Stomach (tissue), 9 donors: ENCODE data around the gene ANKRD11. TPM values are rescaled to one million over a fixed set of nuclear protein-coding genes. Genes with fewer than 3 reads are reported as not detected.

Experiments
- DNase-seq, 2 donors: peaks; one replicate each; pipeline versions ENCODE4 v3.0.0 to v3.0.0-alpha.2; 2013 to 2019
- H3K27ac ChIP-seq, 5 donors: fragments of 200-600 bp in 4 of 5; sonication (generic) in 4 of 5; one replicate each; pipeline ENCODE4 v1.5.1; 2013 to 2019; ENCODE audit warnings: mild to moderate bottlenecking in 1 of 5, moderate library complexity in 1 of 5
- H3K27me3 ChIP-seq, 3 donors: fragments of 200-600 bp; sonication (generic); one replicate each; pipeline ENCODE4 v1.5.1; 2017 to 2019; ENCODE audit warnings: mixed run types in 1 of 3
- H3K36me3 ChIP-seq, 4 donors: fragments of 200-600 bp; sonication (generic); 1 replicate in 3 of 4; 2 replicates in 1 of 4; pipeline ENCODE4 v1.5.1; 2016 to 2019
- H3K4me1 ChIP-seq, 4 donors: fragments of 200-600 bp; sonication (generic); one replicate each; pipeline ENCODE4 v1.5.1; 2016 to 2019
- H3K4me3 ChIP-seq, 4 donors: fragments of 200-600 bp; sonication (generic) in 3 of 4; one replicate each; pipeline ENCODE4 v1.5.1; 2016 to 2019; ENCODE audit warnings: mild to moderate bottlenecking in 1 of 4
- H3K9me3 ChIP-seq, 4 donors: fragments of 200-600 bp; sonication (generic); one replicate each; pipeline ENCODE4 v1.5.1; 2016 to 2019
- EP300 ChIP-seq: sonication (generic); formaldehyde crosslinking; IDR thresholded peaks from one replicate; pipeline ENCODE4 v1.6.1; 2017; ENCODE audit warnings: antibody characterized with exemption
- POLR2A ChIP-seq, 4 donors: fragments of 450-650 bp; IDR thresholded peaks; one replicate each; pipeline ENCODE4 v1.6.1; 2016; ENCODE audit warnings: antibody characterized with exemption in 4 of 4, control low read depth in 2 of 4, mild to moderate bottlenecking in 1 of 4, moderate library complexity in 1 of 4
- POLR2AphosphoS5 ChIP-seq, 3 donors: sonication (generic); formaldehyde crosslinking; IDR thresholded peaks; one replicate each; pipeline ENCODE4 v1.6.1; 2016; ENCODE audit warnings: antibody characterized with exemption in 3 of 3
- WGBS, 5 donors: extraction: QIAGEN DNeasy Blood & Tissue Kit in 3 of 5; methylation state at CpG; one replicate each; pipeline versions ENCODE4 v1.1.5 to v1.1.7; 2013 to 2018; 5-methylcytosine and 5-hydroxymethylcytosine counted together
- intact Hi-C: fragments of 100-400 bp; cut with DNase I; formaldehyde crosslinking; loops from one replicate; pipeline ENCODE4 v1.15.1; 2023; ENCODE audit warnings: low total_unique reads
- polyA plus RNA-seq, 3 donors: library from polyadenylated mRNA; stranded (reverse); fragments of 200-250 nt; gene quantifications; one replicate each; pipeline ENCODE4 v1.2.3, GENCODE V29; 2013
- total RNA-seq, 5 donors: library from RNA; depleted of rRNA; stranded (reverse); fragments of >200 nt; gene quantifications; one replicate each; pipeline versions ENCODE4 v1.1.0 to v1.2.3, GENCODE V29; 2014 to 2016
- TF ChIP-seq, protein P1 (sequence below), 7 experiments: fragments of 450-650 bp in 4 of 7; fragments of 200-600 bp in 3 of 7; sonication (generic) in 3 of 7; IDR thresholded peaks; one replicate each; pipeline ENCODE4 v1.5.1; 2016 to 2019; ENCODE audit warnings: antibody characterized with exemption in 7 of 7, control low read depth in 2 of 7, mild to moderate bottlenecking in 1 of 7
- donor health status: healthy with polysubstance abuse.
- donor health status: Bipolar disorder and iron deficiency.
- donor health status: healthy.

Gene ANKRD11
- total and polyA plus RNA-seq, 8 donors: 25.4 to 350 (median 88.7) TPM

DNA sequence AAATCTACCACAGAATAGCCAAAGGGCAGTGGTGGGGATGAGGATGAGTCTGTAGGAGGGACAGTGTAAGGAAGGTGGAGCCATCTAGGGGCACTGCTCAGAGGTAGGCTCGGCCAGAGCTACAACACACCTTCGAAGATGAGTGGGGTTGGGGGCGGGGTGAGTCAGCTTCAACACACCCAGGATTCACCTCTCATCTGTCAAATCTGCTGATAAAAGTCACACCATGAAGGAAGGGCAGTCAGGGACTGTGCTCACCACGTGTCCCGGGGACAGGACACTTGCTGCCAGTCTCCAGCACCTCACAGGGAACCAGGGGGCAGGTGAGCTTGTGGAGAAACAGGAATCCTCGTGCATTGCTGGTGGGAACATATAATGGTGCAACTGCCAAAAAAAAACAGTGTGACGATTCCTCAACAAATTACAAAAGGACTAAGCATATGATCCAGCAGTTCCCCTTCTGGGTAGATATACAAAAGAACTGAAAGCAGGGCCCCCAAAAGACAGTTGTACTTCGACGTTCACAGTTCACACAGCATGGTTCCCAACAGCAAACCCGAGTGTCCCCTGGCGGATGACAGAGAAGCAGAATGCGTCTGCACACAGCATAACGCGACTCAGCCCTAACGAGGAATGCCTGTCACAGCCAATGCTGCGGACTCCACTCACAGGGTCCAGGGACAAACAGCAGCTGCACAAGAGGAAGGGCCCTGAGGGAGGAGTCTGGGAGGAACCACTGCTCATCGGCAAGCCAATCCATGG is 133.1 kb downstream of the ANKRD11 start:
- Histone ChIP-seq H3K4me3 (no peak overlapping the region), H3K36me3 (no peaks in the 10 kb centered on the region), H3K27me3 (no peaks in the 10 kb centered on the region), H3K9me3 (no peaks in the 10 kb centered on the region), H3K27ac (peak overlapping the region in 3 of 5 donors; percentile 49 to 71 (median 52)), H3K4me1 (peaks cover 79 to 98% (median 91%) of the 10 kb centered on the region in 4 donors)
- 53 to 66% (median 61%) methylated on average over 15 to 17 of the region's 17 CpGs for WGBS, 5 donors
- DNase-seq: peak in 1 of 2 donors; percentile 79
- TF ChIP-seq EP300 (no peak), POLR2AphosphoS5 (IDR thresholded peaks at IDR 0.05) (no peak), POLR2A (IDR thresholded peaks at IDR 0.05) (no peak)
- TF ChIP-seq, protein P1, sequence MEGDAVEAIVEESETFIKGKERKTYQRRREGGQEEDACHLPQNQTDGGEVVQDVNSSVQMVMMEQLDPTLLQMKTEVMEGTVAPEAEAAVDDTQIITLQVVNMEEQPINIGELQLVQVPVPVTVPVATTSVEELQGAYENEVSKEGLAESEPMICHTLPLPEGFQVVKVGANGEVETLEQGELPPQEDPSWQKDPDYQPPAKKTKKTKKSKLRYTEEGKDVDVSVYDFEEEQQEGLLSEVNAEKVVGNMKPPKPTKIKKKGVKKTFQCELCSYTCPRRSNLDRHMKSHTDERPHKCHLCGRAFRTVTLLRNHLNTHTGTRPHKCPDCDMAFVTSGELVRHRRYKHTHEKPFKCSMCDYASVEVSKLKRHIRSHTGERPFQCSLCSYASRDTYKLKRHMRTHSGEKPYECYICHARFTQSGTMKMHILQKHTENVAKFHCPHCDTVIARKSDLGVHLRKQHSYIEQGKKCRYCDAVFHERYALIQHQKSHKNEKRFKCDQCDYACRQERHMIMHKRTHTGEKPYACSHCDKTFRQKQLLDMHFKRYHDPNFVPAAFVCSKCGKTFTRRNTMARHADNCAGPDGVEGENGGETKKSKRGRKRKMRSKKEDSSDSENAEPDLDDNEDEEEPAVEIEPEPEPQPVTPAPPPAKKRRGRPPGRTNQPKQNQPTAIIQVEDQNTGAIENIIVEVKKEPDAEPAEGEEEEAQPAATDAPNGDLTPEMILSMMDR (IDR thresholded peaks at IDR 0.05): no peak
- intact Hi-C loops: no loop called here

GRCh38 chr16:89355686-89356085 is 134.7 kb downstream of the ANKRD11 start:
- WGBS, 5 donors: 92 to 96% (median 95%) methylated on average over 15 to 16 of the region's 16 CpGs
- Histone ChIP-seq H3K36me3 (peaks cover 0 to 6% (median 2%) of the 10 kb centered on the region in 4 donors), H3K27ac (peak overlapping the region in 1 of 5 donors; percentile 71), H3K4me3 (no peak overlapping the region), H3K27me3 (no peaks in the 10 kb centered on the region), H3K9me3 (no peaks in the 10 kb centered on the region), H3K4me1 (peaks cover 66 to 92% (median 81%) of the 10 kb centered on the region in 4 donors)
- peak in 1 of 2 donors; percentile 1 for DNase-seq
- intact Hi-C loops: no loop called here
- TF ChIP-seq, protein P1 (IDR thresholded peaks at IDR 0.05): no peak
- TF ChIP-seq EP300 (no peak), POLR2A (IDR thresholded peaks at IDR 0.05) (no peak), POLR2AphosphoS5 (IDR thresholded peaks at IDR 0.05) (no peak)

GRCh38 chr16:89355007-89355406 is 135.4 kb downstream of the ANKRD11 start:
- peak in 1 of 2 donors; percentile 8 for DNase-seq
- intact Hi-C loops: no loop called here
- Histone ChIP-seq H3K27ac (peak overlapping the region in 4 of 5 donors; percentile 25 to 71 (median 66)), H3K4me1 (peaks cover 60 to 92% (median 75%) of the 10 kb centered on the region in 4 donors), H3K27me3 (no peaks in the 10 kb centered on the region), H3K36me3 (peaks cover 0 to 10% (median 5%) of the 10 kb centered on the region in 4 donors), H3K9me3 (no peaks in the 10 kb centered on the region), H3K4me3 (no peak overlapping the region)
- no peak for TF ChIP-seq POLR2A (IDR thresholded peaks at IDR 0.05)
- no peak for TF ChIP-seq EP300
- TF ChIP-seq POLR2AphosphoS5 (IDR thresholded peaks at IDR 0.05): no peak
- TF ChIP-seq, protein P1 (IDR thresholded peaks at IDR 0.05): no peak
- 85 to 89% (median 87%) methylated on average over 12 to 16 of the region's 16 CpGs for WGBS, 5 donors

DNA sequence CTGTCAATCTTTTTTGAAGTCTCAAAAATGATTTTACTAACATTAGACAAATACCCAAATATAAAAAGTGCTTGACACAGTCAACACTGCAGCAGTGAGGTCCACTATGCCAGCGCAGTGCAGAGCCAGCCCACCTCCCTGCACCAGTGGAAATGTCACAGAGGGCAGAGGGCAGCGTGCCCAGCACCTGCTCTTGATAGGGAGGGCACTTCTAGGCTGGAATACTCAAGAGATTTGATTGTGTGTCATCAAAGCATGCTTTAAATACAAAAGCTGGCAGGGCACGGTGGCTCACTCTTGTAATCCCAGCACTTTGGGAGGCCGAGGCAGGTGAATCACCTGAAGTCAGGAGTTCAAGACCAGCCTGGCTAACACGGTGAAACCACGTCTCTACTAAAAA is 136.0 kb downstream of the ANKRD11 start:
- WGBS, 5 donors: 33 to 73% (median 51%) methylated on average over 6 of the region's 6 CpGs
- peak in 1 of 2 donors; percentile 10 for DNase-seq
- Histone ChIP-seq H3K27me3 (no peaks in the 10 kb centered on the region), H3K4me3 (no peak overlapping the region), H3K4me1 (peaks cover 53 to 88% (median 68%) of the 10 kb centered on the region in 4 donors), H3K9me3 (no peaks in the 10 kb centered on the region), H3K36me3 (peaks cover 0 to 10% (median 5%) of the 10 kb centered on the region in 4 donors), H3K27ac (peak overlapping the region; percentile 25 to 71 (median 63))
- intact Hi-C loops: no loop called here
- TF ChIP-seq EP300 (no peak), POLR2AphosphoS5 (IDR thresholded peaks at IDR 0.05) (no peak), POLR2A (IDR thresholded peaks at IDR 0.05) (no peak)
- TF ChIP-seq, protein P1 (IDR thresholded peaks at IDR 0.05): no peak
